Measurements from ENCODE around the gene AGMO.

The AGMO gene

GRCh38 chr7:15446722-15447121 is 115.1 kb downstream of the AGMO start:
- Histone ChIP-seq H3K27me3 (ENCODE audit: insufficient read depth, low read length, poor library complexity) (no peaks in the 10 kb centered on the region), H3K9ac (ENCODE audit: low read length) (no peak overlapping the region), H2BK5ac (ENCODE audit: low read length) (no peak overlapping the region), H3K18ac (ENCODE audit: low read length) (no peak overlapping the region), H3K4ac (ENCODE audit: low read depth, low read length) (no peak overlapping the region), H3K79me1 (ENCODE audit: low read length) (no peaks in the 10 kb centered on the region), H3K23ac (ENCODE audit: low read length) (no peak overlapping the region), H3K4me3 (ENCODE audit: low read length) (no peak overlapping the region), H2BK120ac (ENCODE audit: low read depth, low read length) (no peak overlapping the region), H3K4me1 (ENCODE audit: control insufficient read depth, low read depth, low read length) (no peaks in the 10 kb centered on the region), H3K79me2 (ENCODE audit: control insufficient read depth, insufficient read depth, low read length) (no peaks in the 10 kb centered on the region), H3K27ac (ENCODE audit: low read depth, low read length) (no peak overlapping the region), H3K36me3 (ENCODE audit: control insufficient read depth, insufficient read depth, low read length) (no peaks in the 10 kb centered on the region), H2AK5ac (ENCODE audit: low read length) (no peak overlapping the region), H4K8ac (ENCODE audit: low read depth, low read length) (no peak overlapping the region), H3K4me2 (ENCODE audit: low read length) (no peak overlapping the region), H4K5ac (ENCODE audit: low read length) (no peak overlapping the region), H2BK15ac (replicated peaks; ENCODE audit: low read depth) (no peak overlapping the region), H3K56ac (ENCODE audit: low read length) (no peak overlapping the region)
- no peak for DNase-seq
- no CpG with 5 or more reads among the region's 2 CpGs for WGBS (ENCODE audit: extremely low coverage, insufficient coverage, low lambda C conversion rate)

GRCh38 chr7:15446280-15446679 is 115.5 kb downstream of the AGMO start:
- Histone ChIP-seq H3K79me1 (ENCODE audit: low read length) (no peaks in the 10 kb centered on the region), H4K8ac (ENCODE audit: low read depth, low read length) (no peak overlapping the region), H3K79me2 (ENCODE audit: control insufficient read depth, insufficient read depth, low read length) (no peaks in the 10 kb centered on the region), H2BK5ac (ENCODE audit: low read length) (no peak overlapping the region), H2AK5ac (ENCODE audit: low read length) (no peak overlapping the region), H3K18ac (ENCODE audit: low read length) (no peak overlapping the region), H3K27me3 (ENCODE audit: insufficient read depth, low read length, poor library complexity) (no peaks in the 10 kb centered on the region), H3K4me3 (ENCODE audit: low read length) (no peak overlapping the region), H3K56ac (ENCODE audit: low read length) (no peak overlapping the region), H3K4me1 (ENCODE audit: control insufficient read depth, low read depth, low read length) (no peaks in the 10 kb centered on the region), H3K36me3 (ENCODE audit: control insufficient read depth, insufficient read depth, low read length) (no peaks in the 10 kb centered on the region), H3K9ac (ENCODE audit: low read length) (no peak overlapping the region), H3K27ac (ENCODE audit: low read depth, low read length) (no peak overlapping the region), H3K4me2 (ENCODE audit: low read length) (no peak overlapping the region), H2BK15ac (replicated peaks; ENCODE audit: low read depth) (no peak overlapping the region), H3K4ac (ENCODE audit: low read depth, low read length) (no peak overlapping the region), H2BK120ac (ENCODE audit: low read depth, low read length) (no peak overlapping the region), H4K5ac (ENCODE audit: low read length) (no peak overlapping the region), H3K23ac (ENCODE audit: low read length) (no peak overlapping the region)
- no CpG with 5 or more reads among the region's 1 CpG for WGBS (ENCODE audit: extremely low coverage, insufficient coverage, low lambda C conversion rate)
- no peak for DNase-seq

- Histone ChIP-seq H4K8ac (ENCODE audit: low read depth, low read length) (no peak overlapping the region), H3K4ac (ENCODE audit: low read depth, low read length) (no peak overlapping the region), H3K27me3 (ENCODE audit: insufficient read depth, low read length, poor library complexity) (no peaks in the 10 kb centered on the region), H3K79me1 (ENCODE audit: low read length) (no peaks in the 10 kb centered on the region), H3K9ac (ENCODE audit: low read length) (no peak overlapping the region), H2BK15ac (replicated peaks; ENCODE audit: low read depth) (no peak overlapping the region), H3K23ac (ENCODE audit: low read length) (no peak overlapping the region), H3K27ac (ENCODE audit: low read depth, low read length) (no peak overlapping the region), H3K4me3 (ENCODE audit: low read length) (no peak overlapping the region), H3K36me3 (ENCODE audit: control insufficient read depth, insufficient read depth, low read length) (no peaks in the 10 kb centered on the region), H2BK5ac (ENCODE audit: low read length) (no peak overlapping the region), H3K18ac (ENCODE audit: low read length) (no peak overlapping the region), H4K5ac (ENCODE audit: low read length) (no peak overlapping the region), H3K4me1 (ENCODE audit: control insufficient read depth, low read depth, low read length) (no peaks in the 10 kb centered on the region), H3K4me2 (ENCODE audit: low read length) (no peak overlapping the region), H2BK120ac (ENCODE audit: low read depth, low read length) (no peak overlapping the region), H3K56ac (ENCODE audit: low read length) (no peak overlapping the region), H2AK5ac (ENCODE audit: low read length) (no peak overlapping the region), H3K79me2 (ENCODE audit: control insufficient read depth, insufficient read depth, low read length) (no peaks in the 10 kb centered on the region)
- DNase-seq, result no peak
- WGBS (ENCODE audit: extremely low coverage, insufficient coverage, low lambda C conversion rate), result no CpG with 5 or more reads among the region's 1 CpG
These were observed 119.9 kb downstream of the AGMO start for GRCh38 chr7:15441915-15442314.

GRCh38 chr7:15440482-15440881 is 121.3 kb downstream of the AGMO start:
- no peaks in the 10 kb centered on the region for H3K4me1 ChIP-seq (ENCODE audit: control insufficient read depth, low read depth, low read length)

GRCh38 chr7:15439853-15440252 is 122.0 kb downstream of the AGMO start:
- Histone ChIP-seq H3K79me1 (ENCODE audit: low read length) (no peaks in the 10 kb centered on the region), H4K5ac (ENCODE audit: low read length) (no peak overlapping the region), H3K4me1 (ENCODE audit: control insufficient read depth, low read depth, low read length) (no peaks in the 10 kb centered on the region), H3K27me3 (ENCODE audit: insufficient read depth, low read length, poor library complexity) (no peaks in the 10 kb centered on the region), H2BK120ac (ENCODE audit: low read depth, low read length) (no peak overlapping the region), H3K56ac (ENCODE audit: low read length) (no peak overlapping the region), H3K36me3 (ENCODE audit: control insufficient read depth, insufficient read depth, low read length) (no peaks in the 10 kb centered on the region), H3K18ac (ENCODE audit: low read length) (no peak overlapping the region), H2BK15ac (replicated peaks; ENCODE audit: low read depth) (no peak overlapping the region), H4K8ac (ENCODE audit: low read depth, low read length) (no peak overlapping the region), H3K4me2 (ENCODE audit: low read length) (no peak overlapping the region), H2BK5ac (ENCODE audit: low read length) (no peak overlapping the region), H3K27ac (ENCODE audit: low read depth, low read length) (no peak overlapping the region), H3K4ac (ENCODE audit: low read depth, low read length) (no peak overlapping the region), H3K4me3 (ENCODE audit: low read length) (no peak overlapping the region), H3K79me2 (ENCODE audit: control insufficient read depth, insufficient read depth, low read length) (no peaks in the 10 kb centered on the region), H2AK5ac (ENCODE audit: low read length) (no peak overlapping the region), H3K23ac (ENCODE audit: low read length) (no peak overlapping the region), H3K9ac (ENCODE audit: low read length) (no peak overlapping the region)
- DNase-seq, result no peak
- no CpG with 5 or more reads among the region's 2 CpGs for whole genome bisulfite sequencing (ENCODE audit: extremely low coverage, insufficient coverage, low lambda C conversion rate)

More at GRCh38 chr7:15440482-15440881, 121.3 kb downstream of the AGMO start:
- no peak overlapping the region for H3K4me3 ChIP-seq (ENCODE audit: low read length)
- no peak overlapping the region for H3K4ac ChIP-seq (ENCODE audit: low read depth, low read length)
- no peak overlapping the region for H2AK5ac ChIP-seq (ENCODE audit: low read length)
- no peak for DNase-seq
- H3K27me3 ChIP-seq (ENCODE audit: insufficient read depth, low read length, poor library complexity), result no peaks in the 10 kb centered on the region
- no peak overlapping the region for H4K8ac ChIP-seq (ENCODE audit: low read depth, low read length)
- no peak overlapping the region for H3K4me2 ChIP-seq (ENCODE audit: low read length)
- no peak overlapping the region for H3K56ac ChIP-seq (ENCODE audit: low read length)
- H3K79me2 ChIP-seq (ENCODE audit: control insufficient read depth, insufficient read depth, low read length), result no peaks in the 10 kb centered on the region
- H2BK15ac ChIP-seq (replicated peaks; ENCODE audit: low read depth), result no peak overlapping the region
- H3K18ac ChIP-seq (ENCODE audit: low read length), result no peak overlapping the region
- H3K23ac ChIP-seq (ENCODE audit: low read length), result no peak overlapping the region
- no peaks in the 10 kb centered on the region for H3K79me1 ChIP-seq (ENCODE audit: low read length)
- H3K36me3 ChIP-seq (ENCODE audit: control insufficient read depth, insufficient read depth, low read length), result no peaks in the 10 kb centered on the region
- H3K9ac ChIP-seq (ENCODE audit: low read length), result no peak overlapping the region
- no peak overlapping the region for H2BK120ac ChIP-seq (ENCODE audit: low read depth, low read length)
- no CpG with 5 or more reads among the region's 3 CpGs for WGBS (ENCODE audit: extremely low coverage, insufficient coverage, low lambda C conversion rate)
- H3K27ac ChIP-seq (ENCODE audit: low read depth, low read length), result no peak overlapping the region
- no peak overlapping the region for H2BK5ac ChIP-seq (ENCODE audit: low read length)
- H4K5ac ChIP-seq (ENCODE audit: low read length), result no peak overlapping the region

GRCh38 chr7:15433151-15433550 is 128.7 kb downstream of the AGMO start:
- H3K4me3 ChIP-seq (ENCODE audit: low read length), result no peak overlapping the region
- H2BK5ac ChIP-seq (ENCODE audit: low read length), result no peak overlapping the region
- no peaks in the 10 kb centered on the region for H3K27me3 ChIP-seq (ENCODE audit: insufficient read depth, low read length, poor library complexity)
- no peak for DNase-seq
- no peak overlapping the region for H2AK5ac ChIP-seq (ENCODE audit: low read length)
- H3K9ac ChIP-seq (ENCODE audit: low read length), result no peak overlapping the region
- H3K79me2 ChIP-seq (ENCODE audit: control insufficient read depth, insufficient read depth, low read length), result no peaks in the 10 kb centered on the region
- no peak overlapping the region for H2BK15ac ChIP-seq (replicated peaks; ENCODE audit: low read depth)
- no peak overlapping the region for H3K4ac ChIP-seq (ENCODE audit: low read depth, low read length)
- no peak overlapping the region for H3K56ac ChIP-seq (ENCODE audit: low read length)
- no peaks in the 10 kb centered on the region for H3K4me1 ChIP-seq (ENCODE audit: control insufficient read depth, low read depth, low read length)
- no peak overlapping the region for H3K18ac ChIP-seq (ENCODE audit: low read length)
- H3K23ac ChIP-seq (ENCODE audit: low read length), result no peak overlapping the region
- no peak overlapping the region for H4K5ac ChIP-seq (ENCODE audit: low read length)
- H3K36me3 ChIP-seq (ENCODE audit: control insufficient read depth, insufficient read depth, low read length), result no peaks in the 10 kb centered on the region
- no peaks in the 10 kb centered on the region for H3K79me1 ChIP-seq (ENCODE audit: low read length)
- WGBS (ENCODE audit: extremely low coverage, insufficient coverage, low lambda C conversion rate), result no CpG with 5 or more reads among the region's 1 CpG
- no peak overlapping the region for H4K8ac ChIP-seq (ENCODE audit: low read depth, low read length)
- H3K27ac ChIP-seq (ENCODE audit: low read depth, low read length), result no peak overlapping the region
- H3K4me2 ChIP-seq (ENCODE audit: low read length), result no peak overlapping the region
- no peak overlapping the region for H2BK120ac ChIP-seq (ENCODE audit: low read depth, low read length)

Data from mesendoderm (in vitro differentiated cells).